ENCODE data around the gene GRHPR.

Gene GRHPR

GRCh38 chr9:37405764-37406380 lies 16.6 kb upstream of the GRHPR start:
- Histone ChIP-seq H3K9ac (ENCODE audit: low read length) (no peak overlapping the region), H3K36me3 (ENCODE audit: control insufficient read depth, insufficient read depth, low read length) (no peaks in the 10 kb centered on the region), H3K4me3 (ENCODE audit: low read length) (no peak overlapping the region), H3K4me1 (ENCODE audit: control insufficient read depth, insufficient read depth, low read length) (no peaks in the 10 kb centered on the region), H3K27me3 (ENCODE audit: control insufficient read depth, insufficient read depth, low read length) (no peaks in the 10 kb centered on the region), H3K27ac (ENCODE audit: low read depth, low read length) (no peak overlapping the region)

- no peaks in the 10 kb centered on the region for H3K36me3 ChIP-seq (ENCODE audit: control insufficient read depth, insufficient read depth, low read length)
- no peaks in the 10 kb centered on the region for H3K4me1 ChIP-seq (ENCODE audit: control insufficient read depth, insufficient read depth, low read length)
- H3K27me3 ChIP-seq (ENCODE audit: control insufficient read depth, insufficient read depth, low read length): no peaks in the 10 kb centered on the region
- H3K4me3 ChIP-seq (ENCODE audit: low read length): no peak overlapping the region
- no peak overlapping the region for H3K9ac ChIP-seq (ENCODE audit: low read length)
- H3K27ac ChIP-seq (ENCODE audit: low read depth, low read length): no peak overlapping the region
These were observed 15.7 kb upstream of the GRHPR start for GRCh38 chr9:37406603-37407401.

GRCh38 chr9:37407468-37407867 lies 15.0 kb upstream of the GRHPR start:
- H3K9ac ChIP-seq (ENCODE audit: low read length): no peak overlapping the region
- H3K27ac ChIP-seq (ENCODE audit: low read depth, low read length): no peak overlapping the region
- H3K27me3 ChIP-seq (ENCODE audit: control insufficient read depth, insufficient read depth, low read length): no peaks in the 10 kb centered on the region
- H3K36me3 ChIP-seq (ENCODE audit: control insufficient read depth, insufficient read depth, low read length): no peaks in the 10 kb centered on the region
- no peak overlapping the region for H3K4me3 ChIP-seq (ENCODE audit: low read length)
- H3K4me1 ChIP-seq (ENCODE audit: control insufficient read depth, insufficient read depth, low read length): no peaks in the 10 kb centered on the region

GRCh38 chr9:37408933-37409710 lies 13.4 kb upstream of the GRHPR start:
- no peak overlapping the region for H3K27ac ChIP-seq (ENCODE audit: low read depth, low read length)
- H3K9ac ChIP-seq (ENCODE audit: low read length): no peak overlapping the region
- H3K4me1 ChIP-seq (ENCODE audit: control insufficient read depth, insufficient read depth, low read length): no peaks in the 10 kb centered on the region
- no peaks in the 10 kb centered on the region for H3K27me3 ChIP-seq (ENCODE audit: control insufficient read depth, insufficient read depth, low read length)
- no peaks in the 10 kb centered on the region for H3K36me3 ChIP-seq (ENCODE audit: control insufficient read depth, insufficient read depth, low read length)
- no peak overlapping the region for H3K4me3 ChIP-seq (ENCODE audit: low read length)

GRCh38 chr9:37410354-37410861 lies 12.1 kb upstream of the GRHPR start:
- Histone ChIP-seq H3K4me1 (ENCODE audit: control insufficient read depth, insufficient read depth, low read length) (peaks cover 6% of the 10 kb centered on the region), H3K9ac (ENCODE audit: low read length) (no peak overlapping the region), H3K36me3 (ENCODE audit: control insufficient read depth, insufficient read depth, low read length) (no peaks in the 10 kb centered on the region), H3K27me3 (ENCODE audit: control insufficient read depth, insufficient read depth, low read length) (no peaks in the 10 kb centered on the region), H3K4me3 (ENCODE audit: low read length) (no peak overlapping the region), H3K27ac (ENCODE audit: low read depth, low read length) (no peak overlapping the region)

- H3K9ac ChIP-seq (ENCODE audit: low read length): no peak overlapping the region
- no peaks in the 10 kb centered on the region for H3K27me3 ChIP-seq (ENCODE audit: control insufficient read depth, insufficient read depth, low read length)
- no peak overlapping the region for H3K27ac ChIP-seq (ENCODE audit: low read depth, low read length)
- no peak overlapping the region for H3K4me3 ChIP-seq (ENCODE audit: low read length)
- H3K4me1 ChIP-seq (ENCODE audit: control insufficient read depth, insufficient read depth, low read length): peaks cover 6% of the 10 kb centered on the region
- no peaks in the 10 kb centered on the region for H3K36me3 ChIP-seq (ENCODE audit: control insufficient read depth, insufficient read depth, low read length)
These were observed 11.3 kb upstream of the GRHPR start for GRCh38 chr9:37410969-37411785.

GRCh38 chr9:37412431-37413151 lies 9.9 kb upstream of the GRHPR start:
- Histone ChIP-seq H3K36me3 (ENCODE audit: control insufficient read depth, insufficient read depth, low read length) (no peaks in the 10 kb centered on the region), H3K27me3 (ENCODE audit: control insufficient read depth, insufficient read depth, low read length) (no peaks in the 10 kb centered on the region), H3K4me1 (ENCODE audit: control insufficient read depth, insufficient read depth, low read length) (peaks cover 6% of the 10 kb centered on the region), H3K9ac (ENCODE audit: low read length) (no peak overlapping the region), H3K4me3 (ENCODE audit: low read length) (no peak overlapping the region), H3K27ac (ENCODE audit: low read depth, low read length) (no peak overlapping the region)

GRCh38 chr9:37413311-37413710 lies 9.2 kb upstream of the GRHPR start:
- Histone ChIP-seq H3K27me3 (ENCODE audit: control insufficient read depth, insufficient read depth, low read length) (no peaks in the 10 kb centered on the region), H3K9ac (ENCODE audit: low read length) (no peak overlapping the region), H3K4me3 (ENCODE audit: low read length) (no peak overlapping the region), H3K36me3 (ENCODE audit: control insufficient read depth, insufficient read depth, low read length) (no peaks in the 10 kb centered on the region), H3K27ac (ENCODE audit: low read depth, low read length) (no peak overlapping the region), H3K4me1 (ENCODE audit: control insufficient read depth, insufficient read depth, low read length) (peaks cover 6% of the 10 kb centered on the region)

- H3K27ac ChIP-seq (ENCODE audit: low read depth, low read length): no peak overlapping the region
- H3K27me3 ChIP-seq (ENCODE audit: control insufficient read depth, insufficient read depth, low read length): no peaks in the 10 kb centered on the region
- no peak overlapping the region for H3K4me3 ChIP-seq (ENCODE audit: low read length)
- H3K9ac ChIP-seq (ENCODE audit: low read length): no peak overlapping the region
- peaks cover 6% of the 10 kb centered on the region for H3K4me1 ChIP-seq (ENCODE audit: control insufficient read depth, insufficient read depth, low read length)
- no peaks in the 10 kb centered on the region for H3K36me3 ChIP-seq (ENCODE audit: control insufficient read depth, insufficient read depth, low read length)
These were observed 8.0 kb upstream of the GRHPR start for GRCh38 chr9:37414503-37414943.

- peak overlapping the region; percentile 11 for H3K4me3 ChIP-seq (ENCODE audit: low read length)
- H3K9ac ChIP-seq (ENCODE audit: low read length): no peak overlapping the region
- H3K27ac ChIP-seq (ENCODE audit: low read depth, low read length): peak overlapping the region; percentile 33
- H3K4me1 ChIP-seq (ENCODE audit: control insufficient read depth, insufficient read depth, low read length): peaks cover 6% of the 10 kb centered on the region
- H3K27me3 ChIP-seq (ENCODE audit: control insufficient read depth, insufficient read depth, low read length): no peaks in the 10 kb centered on the region
- no peaks in the 10 kb centered on the region for H3K36me3 ChIP-seq (ENCODE audit: control insufficient read depth, insufficient read depth, low read length)
These were observed 7.3 kb upstream of the GRHPR start for GRCh38 chr9:37415011-37415719.

- H3K36me3 ChIP-seq (ENCODE audit: control insufficient read depth, insufficient read depth, low read length): no peaks in the 10 kb centered on the region
- no peaks in the 10 kb centered on the region for H3K27me3 ChIP-seq (ENCODE audit: control insufficient read depth, insufficient read depth, low read length)
- H3K4me3 ChIP-seq (ENCODE audit: low read length): no peak overlapping the region
- no peak overlapping the region for H3K9ac ChIP-seq (ENCODE audit: low read length)
- peaks cover 6% of the 10 kb centered on the region for H3K4me1 ChIP-seq (ENCODE audit: control insufficient read depth, insufficient read depth, low read length)
- H3K27ac ChIP-seq (ENCODE audit: low read depth, low read length): no peak overlapping the region
These were observed 5.2 kb upstream of the GRHPR start for GRCh38 chr9:37417252-37417803.

Data from rectal smooth muscle tissue (tissue), 1 donor.